GM20431 (cell line): ENCODE measurements around the gene AGAP1.

Experiments used
- in situ Hi-C: fragments of 300-500 bp; cut with MseI, MboI; formaldehyde crosslinking; loops from one replicate; pipeline ENCODE4 v1.15.0; 2020; ENCODE audit warnings: low sequenced_read_pairs; ENCODE audit not compliant: unreplicated experiment

AGAP1 gene

DNA sequence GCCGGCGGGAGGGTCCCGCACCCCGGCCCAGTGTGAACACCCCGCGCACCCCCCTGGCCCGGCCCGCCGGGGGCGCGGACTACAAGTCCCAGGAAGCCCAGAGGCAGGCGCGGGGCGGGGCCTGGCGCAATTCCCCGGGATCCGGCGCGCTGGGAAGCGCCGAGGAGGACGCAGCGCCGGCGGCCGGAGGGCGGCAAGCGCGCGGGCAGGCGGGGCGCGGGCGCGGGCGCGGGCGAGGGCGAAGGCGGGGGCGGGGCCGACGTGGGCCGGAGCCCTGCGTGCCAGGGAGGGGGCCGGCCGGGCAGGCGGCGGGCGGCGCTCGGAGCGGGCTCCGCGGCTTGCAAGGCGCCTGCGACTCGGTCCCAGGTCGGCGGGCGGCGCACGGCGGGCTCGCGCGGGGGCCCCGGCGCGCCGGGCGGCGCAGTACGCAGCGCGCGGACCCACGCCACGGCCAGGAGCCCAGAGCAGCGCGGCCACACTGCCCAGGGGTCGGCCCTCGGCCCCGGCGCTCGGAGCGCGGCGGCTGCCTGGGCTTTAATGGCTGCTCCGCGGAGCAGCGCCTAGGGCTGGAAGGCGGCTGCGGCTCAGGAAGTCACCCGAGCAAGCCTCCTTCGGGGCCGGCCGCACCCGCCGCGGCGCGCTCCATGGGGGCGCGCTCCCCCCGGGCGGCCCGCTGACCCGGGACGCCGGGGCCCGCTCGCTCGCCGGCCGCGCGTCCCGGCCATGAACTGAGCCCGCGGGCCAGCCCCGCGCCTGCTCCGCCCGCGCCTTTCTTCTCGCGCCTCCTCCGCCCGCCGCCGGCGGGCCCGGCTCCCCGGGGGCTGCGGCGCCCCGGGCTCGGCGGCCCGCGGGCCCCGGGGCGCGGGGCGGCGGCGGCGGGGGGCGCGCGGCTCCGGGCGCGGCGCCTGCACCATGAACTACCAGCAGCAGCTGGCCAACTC is at the start of gene AGAP1:
AGAP1 (plus strand) TSS at position 269 of the 941 bp plus-strand sequence.
- in situ Hi-C loops, result no loop called here

DNA sequence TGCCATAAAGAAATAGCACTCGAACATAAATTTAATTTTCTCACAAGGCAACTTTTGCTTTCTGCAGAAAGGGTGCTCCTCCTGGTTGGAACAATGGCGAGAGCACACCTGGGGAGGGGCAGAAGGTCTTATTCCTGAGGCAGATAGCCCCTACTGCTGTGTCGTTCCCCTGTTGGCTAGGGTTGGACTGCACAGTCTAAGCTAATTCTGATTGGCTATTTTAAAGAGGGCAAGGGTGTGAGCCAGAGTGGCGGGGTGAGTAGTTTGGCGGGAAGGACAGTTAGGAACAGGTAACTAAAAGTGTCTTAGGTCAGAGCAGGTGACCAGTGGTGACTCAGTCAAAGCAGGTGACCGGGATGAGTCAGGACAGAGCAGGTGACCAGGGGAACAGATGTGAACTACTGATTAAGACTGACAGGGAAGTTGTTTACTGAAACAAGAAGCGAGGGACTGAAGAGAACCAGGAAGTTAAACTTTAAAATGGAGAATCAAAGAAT is 49.7 kb upstream of the AGAP1 start:
- in situ Hi-C loops, result no loop called here

- in situ Hi-C loops, result no loop called here
Measured at GRCh38 chr2:235445116-235445515, 48.7 kb upstream of the AGAP1 start.

DNA sequence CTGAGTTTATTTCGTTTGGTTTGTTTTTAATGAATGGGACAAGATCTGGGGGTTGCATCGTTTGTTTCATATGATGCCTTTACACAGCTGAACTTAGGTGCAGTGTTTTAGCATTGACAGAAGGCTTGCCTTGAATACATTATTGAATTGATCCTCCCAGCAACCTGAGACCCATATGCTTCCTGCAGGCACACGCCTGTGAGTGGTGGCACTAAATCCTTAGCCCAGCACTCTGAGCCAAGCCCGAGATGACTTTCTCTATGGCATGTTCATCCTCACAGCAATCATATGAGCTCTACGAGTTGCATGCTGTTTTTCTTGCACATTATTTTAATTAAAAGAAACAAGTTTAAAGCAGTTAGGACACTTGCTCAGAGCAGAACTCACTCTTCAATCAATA is 47.8 kb upstream of the AGAP1 start:
- in situ Hi-C loops, result no loop called here

GRCh38 chr2:235447210-235447609 is 46.6 kb upstream of the AGAP1 start:
- in situ Hi-C loops, result no loop called here

DNA sequence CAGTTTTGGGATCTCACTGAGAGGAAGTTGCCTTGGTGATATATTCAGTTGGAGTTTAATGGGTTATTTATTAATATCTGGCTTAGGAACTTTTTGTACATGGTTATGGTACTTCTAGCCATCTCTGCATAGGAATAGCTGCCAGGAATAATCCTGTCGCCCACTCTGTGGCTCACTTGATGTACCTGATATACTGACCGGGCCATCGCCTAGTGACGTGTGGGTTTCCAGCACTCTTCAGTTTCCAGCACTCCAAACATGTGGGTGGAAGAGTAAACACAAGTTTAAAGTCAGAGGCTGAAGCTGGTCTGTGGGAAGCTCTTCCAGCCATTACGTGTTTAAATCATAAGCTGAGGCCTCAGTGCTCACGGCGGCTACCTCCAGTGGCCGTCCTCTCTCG is 44.3 kb upstream of the AGAP1 start:
- in situ Hi-C loops, result no loop called here

GRCh38 chr2:235453605-235454151 is 40.2 kb upstream of the AGAP1 start:
- in situ Hi-C loops, result no loop called here

- in situ Hi-C loops, result no loop called here
Measured at GRCh38 chr2:235458839-235459273, 35.0 kb upstream of the AGAP1 start.

DNA sequence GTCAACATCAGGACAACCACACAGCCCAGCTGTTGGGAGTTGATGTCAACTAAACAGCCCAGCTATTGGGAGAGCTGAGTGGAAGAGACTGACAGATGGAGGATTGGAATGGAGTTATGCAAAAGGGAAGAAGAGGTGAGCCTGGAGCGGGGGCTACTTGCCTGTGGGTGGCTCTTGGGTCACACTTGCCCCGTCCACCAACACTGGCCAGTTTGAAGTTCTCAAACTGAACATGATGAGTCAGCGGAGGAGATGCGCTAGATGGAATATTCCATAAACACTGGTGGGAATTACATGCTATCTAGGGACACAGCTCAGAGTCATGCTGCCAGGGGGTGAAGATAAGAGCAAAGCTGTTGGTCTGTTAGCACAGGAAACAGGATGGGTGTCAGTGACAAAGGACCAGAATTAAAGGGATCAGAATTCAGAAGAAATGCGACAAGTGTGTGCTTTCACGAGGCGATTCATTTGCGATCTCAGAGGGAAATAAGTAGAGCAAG is 33.2 kb upstream of the AGAP1 start:
- in situ Hi-C loops, result no loop called here

- in situ Hi-C loops, result no loop called here
Measured at GRCh38 chr2:235461763-235462414, 32.0 kb upstream of the AGAP1 start.

DNA sequence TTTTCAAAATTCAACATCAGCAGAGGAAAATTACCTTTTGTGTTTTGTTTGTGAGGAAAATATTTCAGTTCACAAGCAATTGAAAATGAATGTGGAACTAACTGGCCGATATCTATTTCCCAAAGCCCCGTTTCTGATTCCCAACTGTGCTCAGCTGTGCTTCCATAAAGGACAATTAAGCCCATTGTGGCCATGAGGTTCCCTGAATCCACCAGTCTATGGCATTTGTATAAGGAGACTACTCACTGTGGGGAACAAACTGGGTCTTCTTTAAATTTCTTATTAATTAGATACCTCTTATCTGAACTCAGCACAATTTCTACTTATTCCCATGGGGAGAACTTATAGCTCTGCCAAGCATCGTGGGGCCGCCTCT is 31.4 kb upstream of the AGAP1 start:
- in situ Hi-C loops, result no loop called here

DNA sequence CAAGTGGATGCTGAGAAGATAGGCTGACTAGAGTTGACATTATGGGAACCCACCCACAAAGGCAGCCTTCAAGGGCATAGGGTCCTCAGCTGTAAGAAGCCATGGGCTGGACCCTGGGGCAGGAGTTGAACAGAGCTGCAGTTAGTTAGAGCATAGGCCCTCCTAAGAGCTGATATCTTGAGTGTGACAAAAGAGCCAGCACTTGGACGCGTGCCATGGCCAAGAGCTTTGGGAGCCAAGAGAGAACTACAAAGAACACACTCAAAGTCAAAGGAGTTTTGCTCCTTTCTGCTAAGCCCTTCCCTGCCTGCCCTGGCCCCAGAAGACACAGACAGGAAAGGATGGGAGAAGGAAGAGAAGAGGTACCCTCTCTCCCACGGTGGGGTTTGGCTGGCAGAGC is 29.9 kb upstream of the AGAP1 start:
- in situ Hi-C loops, result no loop called here

GRCh38 chr2:235467588-235467987 is 26.3 kb upstream of the AGAP1 start:
- in situ Hi-C loops, result no loop called here

DNA sequence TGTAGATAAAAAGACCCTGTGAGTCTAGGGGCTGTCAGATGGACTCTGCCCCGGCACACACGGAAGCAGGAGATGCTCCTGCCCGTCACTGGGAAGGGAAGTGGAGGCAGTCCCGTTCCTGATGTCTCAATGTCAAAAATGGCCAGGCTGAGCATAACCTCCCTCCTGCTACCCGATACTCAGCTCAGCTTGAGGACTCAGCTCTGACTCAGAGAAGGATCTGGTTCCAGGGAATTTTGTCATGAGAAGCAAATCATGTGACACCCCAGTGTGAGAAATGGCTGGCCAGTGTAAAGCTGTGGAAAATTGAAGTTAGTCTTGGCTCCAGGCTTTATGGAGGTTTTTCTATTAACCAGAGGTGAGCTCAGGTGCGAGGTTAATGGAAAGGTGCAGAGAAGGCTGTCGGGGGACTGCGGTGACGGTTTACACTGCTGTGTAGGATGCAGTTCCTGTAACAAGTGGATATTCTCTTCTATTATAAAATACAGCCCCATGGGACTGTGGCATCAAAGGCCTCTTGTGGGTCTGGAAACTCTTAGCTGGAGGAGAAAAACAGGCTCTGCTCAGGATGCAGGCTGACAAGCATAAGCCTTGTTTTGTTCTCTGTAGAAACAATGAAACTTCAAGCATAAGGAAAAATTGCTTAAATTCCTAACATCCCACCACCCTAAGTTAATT is 24.7 kb upstream of the AGAP1 start:
- in situ Hi-C loops, result no loop called here

- in situ Hi-C loops, result no loop called here
Measured at GRCh38 chr2:235471186-235471747, 22.6 kb upstream of the AGAP1 start.

DNA sequence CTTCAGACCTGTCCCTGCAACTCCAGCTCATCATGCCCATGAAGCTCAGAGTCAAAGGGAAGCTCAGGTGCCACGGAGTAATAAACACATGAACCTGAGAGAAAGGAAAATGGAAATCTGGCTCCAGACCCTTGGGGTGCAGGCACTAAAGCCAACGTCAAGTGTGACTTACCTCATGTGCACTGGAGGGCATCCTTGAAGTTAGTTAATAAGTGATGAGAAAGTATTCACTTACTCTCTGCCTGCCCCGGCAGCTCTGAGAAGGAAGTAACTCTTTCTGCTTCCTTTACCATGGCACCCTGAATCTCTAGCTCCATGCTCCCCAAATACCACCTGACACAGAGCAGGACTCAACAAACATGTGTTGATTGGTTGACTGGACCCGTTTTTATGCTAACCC is 21.4 kb upstream of the AGAP1 start:
- in situ Hi-C loops, result no loop called here

DNA sequence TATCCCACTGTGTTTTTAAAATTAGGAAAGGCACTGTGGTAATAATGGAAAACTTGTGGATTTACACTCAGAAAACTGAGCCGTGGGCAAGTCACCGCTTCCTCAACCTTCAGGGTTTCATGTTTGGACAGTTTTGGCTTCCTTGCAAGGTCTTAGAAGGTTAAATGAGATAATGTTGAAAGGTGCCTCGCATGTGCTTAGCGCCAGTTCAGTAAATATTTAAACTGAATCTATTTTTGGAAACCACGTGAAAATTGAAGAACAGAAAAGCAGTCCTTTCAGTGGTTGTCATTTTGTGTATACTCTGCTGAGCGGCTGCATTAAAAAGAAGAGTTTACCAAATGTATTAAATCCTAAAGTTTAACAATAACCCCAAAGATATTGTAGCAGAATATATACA is 15.2 kb upstream of the AGAP1 start:
- in situ Hi-C loops, result no loop called here

DNA sequence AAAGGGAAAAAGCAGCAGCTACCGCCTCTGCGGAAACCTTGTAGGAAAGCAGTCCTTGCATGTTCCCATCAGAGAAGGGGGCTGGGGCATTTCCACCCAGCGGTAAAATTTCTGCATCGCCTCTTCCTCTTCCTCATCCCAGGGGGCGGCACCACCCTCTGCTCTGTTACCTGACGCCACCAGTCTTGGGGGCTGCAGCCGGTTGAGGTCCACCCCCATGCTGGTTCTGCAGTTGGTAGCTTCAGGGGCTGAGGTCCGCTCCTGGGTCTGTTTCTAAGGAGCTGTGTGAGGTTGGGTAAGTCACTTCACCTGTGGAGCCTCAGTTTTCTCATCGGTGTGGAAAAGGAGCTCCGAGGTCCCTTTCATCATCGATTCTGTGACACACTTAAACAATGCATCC is 14.2 kb upstream of the AGAP1 start:
- in situ Hi-C loops, result no loop called here

DNA sequence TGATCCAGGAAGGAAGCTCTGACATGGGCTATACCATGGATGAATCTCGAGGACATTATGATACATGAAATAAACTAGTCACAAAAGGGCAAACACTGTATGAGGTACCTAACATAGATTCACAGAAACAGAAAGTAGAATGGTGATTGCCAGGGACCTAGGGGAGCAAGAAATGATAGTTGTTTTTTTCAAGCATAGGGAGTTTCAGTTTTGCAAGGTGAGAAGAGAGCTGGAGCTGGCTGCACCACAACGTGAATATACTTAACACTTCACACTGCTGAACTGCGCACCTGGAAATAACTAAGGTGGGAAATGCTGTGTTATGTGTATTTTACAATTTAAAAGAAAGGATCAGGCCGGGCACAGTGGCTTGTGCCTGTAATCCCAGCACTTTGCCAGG is 13.2 kb upstream of the AGAP1 start:
- in situ Hi-C loops, result no loop called here

DNA sequence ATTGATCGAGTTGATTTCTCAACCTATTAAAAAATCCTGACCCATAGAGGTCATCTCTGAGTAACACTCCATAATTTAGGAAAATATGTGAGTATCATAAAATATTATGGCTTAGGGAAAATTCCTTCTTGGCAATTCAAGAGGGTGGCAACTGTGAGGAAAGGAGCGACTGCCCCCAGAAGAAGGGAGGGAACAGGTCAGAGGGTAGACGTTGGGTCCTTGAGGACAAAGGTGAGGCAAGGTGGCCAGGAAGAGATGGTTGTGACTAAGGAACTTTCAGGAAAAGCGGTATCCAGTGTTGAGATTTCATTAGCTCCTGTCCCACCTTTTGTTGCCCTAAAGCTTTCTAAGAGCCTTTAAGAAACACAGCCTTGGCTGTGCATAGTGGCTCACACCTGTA is 10.5 kb upstream of the AGAP1 start:
- in situ Hi-C loops, result no loop called here
